Stimulated activated memory B cell treated with anti-CD40 and anti-IgM and Interleukin-4, amounts not matched to agents 10 μg/mL and 1 μg/mL and 100 μg/mL, for 72 hours (primary cell): ENCODE measurements around the gene UNKL.
"Not testable (repeated sequence)": the region's sequence is repeated elsewhere in the genome, so short reads cannot be mapped to it uniquely, and the experiment has no call there.

Experiments
- ATAC-seq: fragments of 150-1000 bp; cut with Tn5 transposase; 2 replicates; pipeline ENCODE4 v1.10.0; 2021
- H3K27ac Mint-ChIP-seq: one replicate; pipeline ENCODE4 v1.8.0; 2022; ENCODE audit warnings: mild to moderate bottlenecking, mixed read lengths
- H3K27me3 Mint-ChIP-seq: one replicate; pipeline ENCODE4 v1.8.0; 2022; ENCODE audit warnings: mixed read lengths
- H3K36me3 Mint-ChIP-seq: one replicate; pipeline ENCODE4 v1.8.0; 2022; ENCODE audit warnings: mixed read lengths
- H3K4me1 Mint-ChIP-seq: one replicate; pipeline ENCODE4 v1.8.0; 2022; ENCODE audit warnings: mixed read lengths
- H3K4me3 Mint-ChIP-seq: one replicate; pipeline ENCODE4 v1.8.0; 2022; ENCODE audit warnings: mild to moderate bottlenecking, moderate library complexity, mixed read lengths
- H3K9me3 Mint-ChIP-seq: one replicate; pipeline ENCODE4 v1.8.0; 2022; ENCODE audit warnings: mixed read lengths

UNKL gene

GRCh38 chr16:1330931-1331711, 83.4 kb downstream of the UNKL start:
- Mint-ChIP-seq H3K27me3 (peaks cover 18% of the 10 kb centered on the region), H3K4me1 (peaks cover 47% of the 10 kb centered on the region), H3K9me3 (no peaks in the 10 kb centered on the region), H3K27ac (peak overlapping the region; percentile 88), H3K36me3 (no peaks in the 10 kb centered on the region), H3K4me3 (peak overlapping the region; percentile 76)
- ATAC-seq: no peak

DNA sequence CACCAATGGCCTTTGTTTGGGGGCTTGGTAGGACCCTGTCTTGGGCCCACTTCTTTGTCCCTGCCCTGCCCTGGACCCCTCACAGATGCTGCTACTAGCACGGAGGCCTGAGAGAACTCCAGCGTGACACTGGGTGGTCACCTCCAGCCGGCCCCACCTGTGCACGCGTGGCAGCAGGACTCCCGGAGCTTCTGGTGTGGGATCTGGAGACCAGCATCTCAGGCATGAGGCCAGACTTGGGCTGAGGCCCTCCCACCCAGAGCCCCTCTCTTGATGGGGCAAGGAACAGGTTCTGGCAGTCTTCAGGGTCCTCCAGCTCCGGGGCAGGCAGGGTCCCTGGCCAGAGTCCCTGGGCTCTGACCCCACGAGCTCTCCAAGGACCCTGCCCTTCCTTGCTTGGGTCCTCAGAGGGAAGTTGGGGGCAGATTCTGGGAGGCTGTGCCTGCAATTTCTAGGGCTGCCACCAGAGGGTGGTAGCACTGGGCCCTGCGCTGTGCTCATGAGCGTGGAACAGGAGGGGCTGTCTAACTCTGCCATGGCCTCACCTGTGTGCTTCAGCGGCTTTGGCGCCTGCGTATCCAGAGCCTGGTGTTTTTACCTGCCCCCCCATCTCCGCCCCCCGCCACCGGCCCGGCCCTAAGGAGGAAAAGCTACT, 84.1 kb downstream of the UNKL start:
- no peak overlapping the region for H3K4me3 Mint-ChIP-seq
- no peak overlapping the region for H3K27ac Mint-ChIP-seq
- H3K27me3 Mint-ChIP-seq: peaks cover 18% of the 10 kb centered on the region
- no peak for ATAC-seq
- H3K4me1 Mint-ChIP-seq: peaks cover 40% of the 10 kb centered on the region
- no peaks in the 10 kb centered on the region for H3K36me3 Mint-ChIP-seq
- no peaks in the 10 kb centered on the region for H3K9me3 Mint-ChIP-seq

DNA sequence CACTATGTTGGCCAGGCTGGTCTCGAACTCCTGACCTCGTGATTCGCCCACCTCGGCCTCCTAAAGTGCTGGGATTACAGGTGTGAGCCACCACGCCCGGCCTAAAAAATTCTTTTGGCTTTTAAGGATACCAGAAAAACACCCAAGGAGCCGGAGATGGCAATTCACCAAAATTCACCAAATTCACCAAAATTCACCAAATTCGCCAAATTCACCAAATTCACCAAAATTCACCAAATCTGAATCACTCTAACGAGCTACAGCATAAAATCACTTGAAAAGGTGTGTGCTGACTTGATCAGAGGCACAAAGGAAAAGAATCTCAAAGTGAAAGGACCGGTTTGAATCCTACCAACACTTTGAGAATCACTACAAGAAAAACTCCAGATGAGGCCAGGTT, 85.5 kb downstream of the UNKL start:
- not testable (repeated sequence) for H3K4me3 Mint-ChIP-seq, H3K36me3 Mint-ChIP-seq, H3K9me3 Mint-ChIP-seq, H3K27ac Mint-ChIP-seq, ATAC-seq
- Mint-ChIP-seq H3K27me3 (peaks cover 18% of the 10 kb centered on the region), H3K4me1 (peaks cover 29% of the 10 kb centered on the region)

GRCh38 chr16:1328136-1328535, 86.4 kb downstream of the UNKL start:
- not testable (repeated sequence) for ATAC-seq, H3K27ac Mint-ChIP-seq, H3K9me3 Mint-ChIP-seq, H3K4me3 Mint-ChIP-seq
- H3K27me3 Mint-ChIP-seq: peaks cover 18% of the 10 kb centered on the region
- H3K36me3 Mint-ChIP-seq: peaks cover 16% of the 10 kb centered on the region
- peaks cover 29% of the 10 kb centered on the region for H3K4me1 Mint-ChIP-seq

DNA sequence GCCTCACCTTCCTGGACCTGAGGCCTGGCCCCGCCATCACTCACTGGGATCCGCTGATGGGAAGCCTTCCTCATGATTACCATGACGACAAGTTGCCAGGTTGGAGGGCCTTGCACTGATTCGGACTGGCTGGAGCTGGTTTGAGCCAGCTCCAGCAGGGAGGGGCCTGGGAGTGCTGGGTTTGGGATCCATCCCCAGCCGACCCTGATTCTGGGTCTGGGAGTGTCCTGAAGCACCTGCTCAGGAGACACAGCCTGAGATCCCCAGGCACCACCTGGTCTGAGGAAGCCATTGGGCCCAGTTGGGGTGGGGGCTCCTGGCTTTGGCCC, 86.9 kb downstream of the UNKL start:
- no peak for ATAC-seq
- Mint-ChIP-seq H3K4me3 (no peak overlapping the region), H3K9me3 (no peaks in the 10 kb centered on the region), H3K4me1 (peaks cover 26% of the 10 kb centered on the region), H3K27ac (peak overlapping the region; percentile 80), H3K27me3 (peaks cover 15% of the 10 kb centered on the region), H3K36me3 (peaks cover 16% of the 10 kb centered on the region)

DNA sequence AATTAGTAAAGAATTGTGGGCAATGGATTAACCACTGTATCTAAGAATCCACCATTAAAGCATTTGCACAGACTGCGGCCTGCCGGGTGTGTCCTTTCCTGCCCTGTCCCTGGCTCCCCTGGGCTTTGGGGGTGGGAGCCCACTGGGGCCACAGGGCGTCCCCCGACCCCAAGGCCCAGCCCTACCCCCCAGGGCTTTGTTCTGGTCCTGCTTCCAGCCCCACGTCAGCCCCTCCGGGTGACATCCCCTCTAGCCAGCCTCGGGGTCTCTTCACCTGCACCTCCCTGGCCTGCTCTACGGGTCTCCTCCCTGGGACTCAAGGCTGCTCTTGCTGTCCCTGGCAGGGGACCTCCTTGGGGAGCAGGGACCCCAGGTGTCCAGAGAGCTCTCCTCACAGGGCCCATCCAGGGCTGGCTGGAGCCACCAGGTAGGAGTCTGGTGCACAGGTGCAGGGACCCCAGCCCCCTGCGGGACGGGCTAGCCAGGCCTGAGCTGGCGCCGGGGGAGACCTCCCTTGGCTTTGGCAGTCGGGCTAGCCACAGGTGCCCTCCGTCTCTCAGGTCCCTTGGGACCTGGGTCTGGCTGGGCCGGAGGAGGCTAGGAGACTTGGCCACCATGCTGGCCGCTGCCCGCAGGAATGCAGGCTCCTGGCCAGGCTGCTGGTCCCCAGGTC, 87.4 kb downstream of the UNKL start:
- Mint-ChIP-seq H3K27me3 (peaks cover 10% of the 10 kb centered on the region), H3K4me3 (peak overlapping the region; percentile 66), H3K4me1 (peaks cover 21% of the 10 kb centered on the region), H3K27ac (peak overlapping the region; percentile 80), H3K9me3 (no peaks in the 10 kb centered on the region), H3K36me3 (peaks cover 16% of the 10 kb centered on the region)
- ATAC-seq: peak; percentile 18

GRCh38 chr16:1326391-1326790, 88.1 kb downstream of the UNKL start:
- Mint-ChIP-seq H3K4me1 (peaks cover 14% of the 10 kb centered on the region), H3K4me3 (peak overlapping the region; percentile 66), H3K27me3 (peaks cover 5% of the 10 kb centered on the region), H3K27ac (peak overlapping the region; percentile 80), H3K9me3 (no peaks in the 10 kb centered on the region), H3K36me3 (peaks cover 16% of the 10 kb centered on the region)
- peak; percentile 75 for ATAC-seq

GRCh38 chr16:1325673-1326371, 88.7 kb downstream of the UNKL start:
- H3K27ac Mint-ChIP-seq: peak overlapping the region; percentile 80
- H3K27me3 Mint-ChIP-seq: no peaks in the 10 kb centered on the region
- peaks cover 16% of the 10 kb centered on the region for H3K36me3 Mint-ChIP-seq
- H3K4me3 Mint-ChIP-seq: peak overlapping the region; percentile 52
- H3K9me3 Mint-ChIP-seq: no peaks in the 10 kb centered on the region
- peak; percentile 58 for ATAC-seq
- H3K4me1 Mint-ChIP-seq: peaks cover 10% of the 10 kb centered on the region

DNA sequence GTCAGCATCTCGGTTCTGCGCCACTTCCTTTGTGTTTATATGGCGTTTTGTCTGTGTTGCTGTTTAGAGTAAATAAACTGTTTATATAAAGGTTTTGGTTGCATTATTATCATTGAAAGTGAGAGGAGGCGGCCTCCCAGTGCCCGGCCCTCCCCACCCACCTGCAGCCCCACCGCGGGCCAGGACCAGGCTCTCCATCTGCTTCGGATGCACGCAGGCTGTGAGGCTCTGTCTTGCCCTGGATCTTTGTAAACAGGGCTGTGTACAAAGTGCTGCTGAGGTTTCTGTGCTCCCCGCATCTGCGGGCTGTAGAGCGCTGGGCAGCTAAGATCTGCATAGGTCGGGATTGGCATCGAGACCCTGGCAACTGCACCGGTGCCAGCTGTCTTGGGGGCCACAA, 89.2 kb downstream of the UNKL start:
- H3K36me3 Mint-ChIP-seq: peaks cover 20% of the 10 kb centered on the region
- peak overlapping the region; percentile 80 for H3K27ac Mint-ChIP-seq
- no peak overlapping the region for H3K4me3 Mint-ChIP-seq
- no peaks in the 10 kb centered on the region for H3K27me3 Mint-ChIP-seq
- H3K4me1 Mint-ChIP-seq: peaks cover 10% of the 10 kb centered on the region
- H3K9me3 Mint-ChIP-seq: no peaks in the 10 kb centered on the region
- no peak for ATAC-seq

- H3K4me3 Mint-ChIP-seq: no peak overlapping the region
- peaks cover 28% of the 10 kb centered on the region for H3K36me3 Mint-ChIP-seq
- peaks cover 10% of the 10 kb centered on the region for H3K4me1 Mint-ChIP-seq
- peak overlapping the region; percentile 40 for H3K27ac Mint-ChIP-seq
- no peak for ATAC-seq
- H3K27me3 Mint-ChIP-seq: no peaks in the 10 kb centered on the region
- H3K9me3 Mint-ChIP-seq: no peaks in the 10 kb centered on the region
Measured at GRCh38 chr16:1324286-1324826, 90.1 kb downstream of the UNKL start.

DNA sequence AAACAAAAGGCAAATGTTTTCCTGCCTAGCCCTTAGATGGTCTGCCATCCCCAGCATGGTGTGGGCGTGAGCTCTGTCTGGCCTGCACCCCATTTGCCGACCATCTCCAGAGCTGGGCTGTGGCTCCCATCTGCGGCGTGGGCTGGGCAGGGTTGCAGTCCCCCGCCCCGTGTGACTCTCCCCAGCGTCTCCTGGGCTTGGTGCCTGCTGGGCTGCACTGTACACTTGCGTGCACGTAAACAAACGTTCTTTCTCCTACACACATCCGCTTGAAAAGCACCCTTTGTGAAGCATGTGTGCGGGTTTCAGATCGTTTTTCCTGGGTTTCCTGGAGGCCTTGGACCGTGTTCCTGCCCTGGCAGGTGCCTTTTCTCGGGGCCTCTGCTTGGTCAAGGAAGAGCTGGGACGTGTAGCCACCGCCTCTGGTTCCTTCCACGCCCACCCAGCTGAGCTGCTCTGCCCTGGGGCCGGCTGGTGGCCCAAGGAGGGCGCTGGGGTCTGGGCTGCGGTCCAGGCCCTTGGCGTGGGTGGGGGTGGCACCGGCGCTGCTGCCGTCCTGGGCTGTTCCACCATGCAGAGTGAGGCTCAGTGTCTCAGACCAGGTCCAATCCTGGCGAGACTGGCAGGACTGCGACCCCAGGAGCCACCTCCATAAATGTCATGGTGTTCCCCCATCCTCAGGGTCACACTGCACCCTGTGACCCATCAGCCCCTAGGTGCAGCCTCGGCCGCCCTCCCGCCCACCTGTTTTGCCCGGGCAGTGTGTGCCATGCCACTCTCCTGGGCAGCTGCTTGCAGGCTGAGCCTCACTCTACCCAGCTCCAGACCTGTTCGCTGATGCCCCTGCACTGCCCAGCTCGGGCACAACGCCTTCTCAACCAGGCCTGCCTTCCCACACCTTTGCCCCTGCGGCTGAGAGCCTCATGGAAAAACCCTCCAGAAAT, 90.9 kb downstream of the UNKL start:
- H3K36me3 Mint-ChIP-seq: peaks cover 34% of the 10 kb centered on the region
- H3K4me3 Mint-ChIP-seq: no peak overlapping the region
- peak overlapping the region; percentile 40 for H3K27ac Mint-ChIP-seq
- no peak for ATAC-seq
- H3K27me3 Mint-ChIP-seq: no peaks in the 10 kb centered on the region
- H3K4me1 Mint-ChIP-seq: peaks cover 10% of the 10 kb centered on the region
- no peaks in the 10 kb centered on the region for H3K9me3 Mint-ChIP-seq

DNA sequence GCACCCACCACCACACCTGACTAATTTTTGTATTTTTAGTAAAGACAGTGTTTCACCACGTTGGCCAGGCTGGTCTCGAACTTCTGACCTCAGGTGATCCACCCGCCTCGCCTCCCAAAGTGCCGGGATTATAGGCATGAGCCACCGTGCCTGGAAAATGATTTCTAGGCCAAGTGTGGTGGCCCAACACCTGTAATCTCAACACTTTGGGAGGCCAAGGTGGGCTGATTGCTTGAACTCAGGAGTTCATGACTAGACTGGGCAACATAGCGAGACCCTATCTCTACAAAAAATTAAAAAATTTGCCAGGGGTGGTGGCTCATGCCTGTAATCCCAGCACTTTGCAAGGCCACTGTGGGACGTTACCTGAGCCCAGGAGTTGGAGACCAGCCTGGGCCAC, 92.1 kb downstream of the UNKL start:
- H3K27ac Mint-ChIP-seq: no peak overlapping the region
- H3K4me3 Mint-ChIP-seq: no peak overlapping the region
- peaks cover 17% of the 10 kb centered on the region for H3K4me1 Mint-ChIP-seq
- no peaks in the 10 kb centered on the region for H3K27me3 Mint-ChIP-seq
- H3K9me3 Mint-ChIP-seq: no peaks in the 10 kb centered on the region
- peaks cover 45% of the 10 kb centered on the region for H3K36me3 Mint-ChIP-seq
- no peak for ATAC-seq

- Mint-ChIP-seq H3K4me3 (no peak overlapping the region), H3K27me3 (no peaks in the 10 kb centered on the region), H3K36me3 (peaks cover 60% of the 10 kb centered on the region), H3K9me3 (no peaks in the 10 kb centered on the region), H3K27ac (no peak overlapping the region), H3K4me1 (peaks cover 6% of the 10 kb centered on the region)
- no peak for ATAC-seq
Measured at GRCh38 chr16:1320658-1321240, 93.8 kb downstream of the UNKL start.

- Mint-ChIP-seq H3K27me3 (no peaks in the 10 kb centered on the region), H3K4me3 (no peak overlapping the region), H3K9me3 (no peaks in the 10 kb centered on the region), H3K27ac (no peak overlapping the region), H3K36me3 (peaks cover 64% of the 10 kb centered on the region), H3K4me1 (peaks cover 6% of the 10 kb centered on the region)
- ATAC-seq: no peak
Measured at GRCh38 chr16:1320097-1320496, 94.4 kb downstream of the UNKL start.
